ENCODE results near the gene ABAT. TPM values are rescaled to one million over a fixed set of nuclear protein-coding genes. Genes with fewer than 3 reads are reported as not detected.

The ABAT gene
- total RNA-seq, 4 donors from 2014 or later = 8.3 to 33.5 (median 29.0) TPM

DNA sequence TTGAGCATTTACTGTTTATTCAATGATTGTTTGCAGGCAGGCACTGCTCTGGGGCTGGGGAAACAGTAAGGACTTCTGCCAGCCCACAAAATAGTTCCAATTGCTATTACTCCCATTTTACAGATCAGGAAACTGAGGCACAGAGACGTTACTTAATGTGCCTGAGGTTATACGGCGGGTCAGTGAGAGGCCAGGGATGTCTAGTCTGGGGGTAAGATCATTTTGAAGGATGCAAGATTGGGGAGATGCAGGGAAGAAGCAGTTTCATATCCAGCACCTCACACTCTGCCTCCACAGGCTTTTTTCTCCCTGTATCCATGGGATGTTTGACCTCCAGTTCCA is 46.5 kb downstream of the ABAT start:
- Histone ChIP-seq H3K36me3 (no peaks in the 10 kb centered on the region), H3K27me3 (no peaks in the 10 kb centered on the region), H3K4me3 (no peak overlapping the region), H3K4me1 (peaks cover 0 to 9% (median 0%) of the 10 kb centered on the region in 4 donors), H3K27ac (no peak overlapping the region), H3K9me3 (peaks cover 0 to 5% (median 0%) of the 10 kb centered on the region in 4 donors)
- DNase-seq = no peak
- no peak for TF ChIP-seq POLR2A (IDR thresholded peaks at IDR 0.05)
- TF ChIP-seq, protein P1, sequence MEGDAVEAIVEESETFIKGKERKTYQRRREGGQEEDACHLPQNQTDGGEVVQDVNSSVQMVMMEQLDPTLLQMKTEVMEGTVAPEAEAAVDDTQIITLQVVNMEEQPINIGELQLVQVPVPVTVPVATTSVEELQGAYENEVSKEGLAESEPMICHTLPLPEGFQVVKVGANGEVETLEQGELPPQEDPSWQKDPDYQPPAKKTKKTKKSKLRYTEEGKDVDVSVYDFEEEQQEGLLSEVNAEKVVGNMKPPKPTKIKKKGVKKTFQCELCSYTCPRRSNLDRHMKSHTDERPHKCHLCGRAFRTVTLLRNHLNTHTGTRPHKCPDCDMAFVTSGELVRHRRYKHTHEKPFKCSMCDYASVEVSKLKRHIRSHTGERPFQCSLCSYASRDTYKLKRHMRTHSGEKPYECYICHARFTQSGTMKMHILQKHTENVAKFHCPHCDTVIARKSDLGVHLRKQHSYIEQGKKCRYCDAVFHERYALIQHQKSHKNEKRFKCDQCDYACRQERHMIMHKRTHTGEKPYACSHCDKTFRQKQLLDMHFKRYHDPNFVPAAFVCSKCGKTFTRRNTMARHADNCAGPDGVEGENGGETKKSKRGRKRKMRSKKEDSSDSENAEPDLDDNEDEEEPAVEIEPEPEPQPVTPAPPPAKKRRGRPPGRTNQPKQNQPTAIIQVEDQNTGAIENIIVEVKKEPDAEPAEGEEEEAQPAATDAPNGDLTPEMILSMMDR (IDR thresholded peaks at IDR 0.05) = no peak

DNA sequence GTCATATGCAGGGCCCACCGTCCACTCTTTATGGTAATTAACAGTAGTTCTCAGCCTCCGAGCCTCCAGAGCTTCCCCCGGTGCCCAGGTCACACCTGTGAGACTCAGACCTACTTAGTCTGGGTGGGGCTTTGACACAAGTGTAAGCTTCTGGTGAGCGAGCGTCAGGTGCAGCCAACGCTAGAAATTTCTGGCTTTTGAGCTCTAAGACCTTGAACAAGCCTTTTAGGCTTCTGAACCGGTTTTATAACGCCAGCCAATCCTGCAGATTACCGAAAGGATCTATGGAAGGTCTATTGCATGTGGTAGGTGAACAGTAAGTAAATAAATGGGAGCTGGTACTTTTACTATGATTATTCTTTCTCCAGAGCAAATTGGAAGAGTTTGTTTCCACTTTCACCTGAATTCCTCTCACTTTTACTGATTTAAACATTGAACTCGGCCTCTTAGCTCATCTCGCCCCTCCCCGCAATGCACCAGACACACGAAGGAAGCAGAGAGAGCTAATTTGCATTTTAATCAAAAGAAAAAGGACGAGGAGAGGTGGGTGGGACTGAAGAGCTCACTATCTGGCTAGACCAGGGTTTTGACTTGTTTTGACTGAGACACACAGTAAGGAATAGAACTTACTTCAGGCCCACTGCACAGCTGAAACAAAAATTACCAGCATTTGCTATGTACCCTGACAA is 47.1 kb downstream of the ABAT start:
- Histone ChIP-seq H3K36me3 (no peaks in the 10 kb centered on the region), H3K4me1 (peaks cover 0 to 9% (median 0%) of the 10 kb centered on the region in 4 donors), H3K27ac (no peak overlapping the region), H3K9me3 (peaks cover 0 to 5% (median 0%) of the 10 kb centered on the region in 4 donors), H3K4me3 (no peak overlapping the region), H3K27me3 (no peaks in the 10 kb centered on the region)
- DNase-seq = no peak
- TF ChIP-seq, protein P1 (IDR thresholded peaks at IDR 0.05) = no peak
- no peak for TF ChIP-seq POLR2A (IDR thresholded peaks at IDR 0.05)

DNA sequence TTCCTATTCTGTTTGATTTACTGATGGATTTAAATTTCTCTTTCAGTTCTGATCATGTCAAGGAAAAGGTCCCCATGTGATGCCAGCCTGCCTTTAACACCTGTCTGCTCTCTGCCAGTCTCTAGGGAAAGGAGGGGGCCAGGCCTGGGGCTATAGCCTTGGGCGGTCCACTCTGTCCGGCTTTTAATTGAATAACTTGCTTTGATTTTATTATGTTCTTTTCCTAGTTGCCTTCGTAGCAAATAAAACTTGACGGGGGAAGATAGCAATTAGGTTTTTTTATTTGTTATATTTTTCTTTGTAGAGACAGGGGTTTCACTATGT is 47.6 kb downstream of the ABAT start:
- H3K4me3 ChIP-seq = no peak overlapping the region
- H3K27me3 ChIP-seq = no peaks in the 10 kb centered on the region
- H3K4me1 ChIP-seq = peaks cover 0 to 9% (median 0%) of the 10 kb centered on the region in 4 donors
- no peak for DNase-seq
- H3K9me3 ChIP-seq = peaks cover 0 to 3% (median 0%) of the 10 kb centered on the region in 4 donors
- TF ChIP-seq, protein P1 (IDR thresholded peaks at IDR 0.05) = no peak
- H3K27ac ChIP-seq = no peak overlapping the region
- no peaks in the 10 kb centered on the region for H3K36me3 ChIP-seq

DNA sequence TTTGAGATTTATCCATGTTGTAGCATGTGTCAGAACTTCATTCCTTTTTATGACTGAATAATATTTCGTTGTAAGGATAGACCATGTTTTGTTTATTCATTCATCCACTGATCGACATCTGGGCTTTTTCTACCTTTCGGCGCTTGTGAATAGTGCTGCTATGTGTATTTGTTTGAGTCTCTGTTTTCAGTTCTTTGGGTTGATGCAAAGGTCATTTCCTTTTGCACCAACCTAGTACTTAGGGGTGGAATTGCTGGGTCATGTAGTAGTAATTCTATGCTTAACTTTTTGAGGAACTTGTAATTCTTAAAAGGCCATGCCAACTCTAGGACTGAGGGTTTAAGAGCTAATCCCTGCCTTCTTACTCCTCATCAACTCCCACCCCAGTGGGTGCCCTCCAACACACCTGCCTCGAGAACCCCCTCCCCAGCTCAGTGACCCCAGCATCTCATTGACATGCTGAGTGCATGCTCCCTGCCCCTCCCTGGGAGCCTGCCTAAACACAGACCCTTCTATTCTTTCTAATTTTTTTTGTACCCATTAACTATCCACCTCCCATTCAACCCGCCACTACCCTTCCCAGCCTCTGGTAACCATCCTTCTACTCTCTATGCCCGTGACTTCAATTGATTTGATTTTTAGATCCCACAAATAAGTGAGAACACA is 51.2 kb downstream of the ABAT start:
- no peak overlapping the region for H3K4me3 ChIP-seq
- H3K9me3 ChIP-seq = no peaks in the 10 kb centered on the region
- TF ChIP-seq, protein P1 (IDR thresholded peaks at IDR 0.05) = no peak
- TF ChIP-seq POLR2A (IDR thresholded peaks at IDR 0.05) = no peak
- no peak overlapping the region for H3K27ac ChIP-seq
- H3K27me3 ChIP-seq = no peaks in the 10 kb centered on the region
- H3K36me3 ChIP-seq = no peaks in the 10 kb centered on the region
- no peak for DNase-seq
- peaks cover 0 to 6% (median 0%) of the 10 kb centered on the region in 4 donors for H3K4me1 ChIP-seq

DNA sequence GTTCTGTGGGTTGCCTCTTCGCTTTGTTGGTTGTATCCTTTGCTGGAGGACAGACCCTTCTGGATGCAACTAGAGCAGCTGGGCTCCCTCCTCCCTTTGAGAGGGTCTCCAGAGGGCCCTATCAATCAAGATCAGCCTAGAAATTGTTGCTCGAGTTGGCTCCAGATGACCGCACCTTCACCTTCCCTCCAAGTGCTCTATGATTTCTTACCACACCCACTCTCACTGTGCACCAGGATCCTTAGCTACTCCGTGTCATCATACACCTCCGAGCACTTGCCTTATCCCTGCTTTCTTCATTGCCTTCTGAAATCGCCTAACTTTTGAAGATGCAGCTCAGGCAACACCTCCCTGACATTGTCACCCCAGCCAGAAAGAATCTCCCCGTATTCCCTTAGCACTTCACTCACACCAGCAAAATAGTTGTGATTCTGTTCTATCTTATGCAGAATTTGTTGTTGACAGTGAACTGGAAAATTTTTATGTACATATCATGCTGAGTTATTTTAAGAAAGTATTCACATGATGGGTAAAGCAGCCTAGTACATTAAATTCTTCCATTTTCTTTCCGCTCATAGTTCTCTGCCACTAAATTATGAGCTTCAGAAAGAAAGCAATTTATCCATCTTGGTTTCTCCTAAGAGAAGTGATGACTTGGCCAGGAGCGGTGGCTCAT is 52.9 kb downstream of the ABAT start:
- Histone ChIP-seq H3K27ac (no peak overlapping the region), H3K27me3 (no peaks in the 10 kb centered on the region), H3K4me1 (no peaks in the 10 kb centered on the region), H3K4me3 (no peak overlapping the region), H3K36me3 (no peaks in the 10 kb centered on the region), H3K9me3 (no peaks in the 10 kb centered on the region)
- no peak for DNase-seq
- TF ChIP-seq, protein P1 (IDR thresholded peaks at IDR 0.05) = no peak
- TF ChIP-seq POLR2A (IDR thresholded peaks at IDR 0.05) = no peak

Data from Peyer's patch (tissue), 4 donors.